HG03103 (cell line): ENCODE data around the gene AMBP.

Experiments used
- ATAC-seq: cut with Tn5 transposase; IDR thresholded peaks from one replicate; pipeline ENCODE4 v1.9.1; 2021; ENCODE audit warnings: low read depth; ENCODE audit not compliant: unreplicated experiment

AMBP gene

GRCh38 chr9:114076237-114077161 lies 1.6 kb downstream of the AMBP start:
- ATAC-seq: no peak

GRCh38 chr9:114075602-114076001 lies 2.5 kb downstream of the AMBP start:
- ATAC-seq: no peak

GRCh38 chr9:114072184-114073140 lies 5.6 kb downstream of the AMBP start:
- ATAC-seq: no peak

- ATAC-seq: no peak
Measured at GRCh38 chr9:114071197-114071795, 6.8 kb downstream of the AMBP start.

- no peak for ATAC-seq
Measured at GRCh38 chr9:114070188-114071103, 7.7 kb downstream of the AMBP start.

- ATAC-seq: no peak
Measured at GRCh38 chr9:114069476-114070187, 8.5 kb downstream of the AMBP start.

GRCh38 chr9:114065304-114065703 lies 12.8 kb downstream of the AMBP start:
- no peak for ATAC-seq

GRCh38 chr9:114061830-114062474 lies 16.1 kb downstream of the AMBP start:
- no peak for ATAC-seq

- ATAC-seq: no peak
Measured at GRCh38 chr9:114061292-114061691, 16.8 kb downstream of the AMBP start.

- ATAC-seq: no peak
Measured at GRCh38 chr9:114060711-114061110, 17.4 kb downstream of the AMBP start.

- no peak for ATAC-seq
Measured at GRCh38 chr9:114060070-114060469, 18.0 kb downstream of the AMBP start.

- no peak for ATAC-seq
Measured at GRCh38 chr9:114059047-114059803, 18.9 kb downstream of the AMBP start.

GRCh38 chr9:114058688-114059046 lies 19.4 kb downstream of the AMBP start:
- ATAC-seq: no peak

GRCh38 chr9:114057161-114057885 lies 20.8 kb downstream of the AMBP start:
- ATAC-seq: no peak

GRCh38 chr9:114056527-114056926 lies 21.6 kb downstream of the AMBP start:
- no peak for ATAC-seq

- no peak for ATAC-seq
Measured at GRCh38 chr9:114055894-114056293, 22.2 kb downstream of the AMBP start.

- no peak for ATAC-seq
Measured at GRCh38 chr9:114055061-114055460, 23.0 kb downstream of the AMBP start.
